WTC11 (cell line): ENCODE data around the gene PUS7L. TPM values are rescaled to one million over a fixed set of nuclear protein-coding genes. Genes with fewer than 3 reads are reported as not detected.

Experiments
- ATAC-seq: fragments of 200-7000 bp; cut with Tn5 transposase; 2 replicates; pipeline ENCODE4 v1.10.0; 2021; ENCODE audit warnings: mild to moderate bottlenecking, moderate library complexity
- CTCF ChIA-PET: fragments of 300-600 bp; sonication (Branson Sonifier 250); formaldehyde crosslinking; loops from one replicate; lab custom pipeline; 2021; ENCODE audit warnings: antibody characterized with exemption; lab: Charles Lee
- POLR2A ChIA-PET: fragments of 350-600 bp; sonication (Branson Sonifier 250); formaldehyde crosslinking; loops from one replicate; lab custom pipeline; 2021; ENCODE audit warnings: antibody characterized with exemption; lab: Charles Lee
- DNase-seq: peaks from one replicate; pipeline ENCODE4 v3.0.0; 2021; ENCODE audit warnings: low spot score
- H3K27ac Mint-ChIP-seq: 2 replicates; pipeline ENCODE4 v1.8.0; 2021; ENCODE audit warnings: mixed read lengths
- H3K27me3 Mint-ChIP-seq: 2 replicates; pipeline ENCODE4 v1.8.0; 2021; ENCODE audit warnings: low read depth, mild to moderate bottlenecking, moderate library complexity, mixed read lengths
- H3K36me3 Mint-ChIP-seq: 2 replicates; pipeline ENCODE4 v1.8.0; 2021; ENCODE audit warnings: mixed read lengths
- H3K4me1 Mint-ChIP-seq: 2 replicates; pipeline ENCODE4 v1.8.0; 2022; ENCODE audit warnings: mixed read lengths
- H3K4me3 Mint-ChIP-seq: 2 replicates; pipeline ENCODE4 v1.8.0; 2021; ENCODE audit warnings: mild to moderate bottlenecking, moderate library complexity, mixed read lengths
- H3K9me3 Mint-ChIP-seq: 2 replicates; pipeline ENCODE4 v1.8.0; 2021; ENCODE audit warnings: mixed read lengths
- ATF1 ChIP-seq: sonication (generic); formaldehyde crosslinking; IDR thresholded peaks from 2 replicates; pipeline ENCODE4 v1.8.1; 2023; ENCODE audit warnings: mild to moderate bottlenecking, moderate library complexity, missing genetic modification reagents
- EMX1 ChIP-seq: fragments of 250-450 bp; sonication (Bioruptor Pico); IDR thresholded peaks from 2 replicates; pipeline ENCODE4 v1.8.0; 2021; ENCODE audit warnings: mild to moderate bottlenecking
- ESRRA ChIP-seq: sonication (generic); formaldehyde crosslinking; IDR thresholded peaks from 2 replicates; pipeline ENCODE4 v1.8.1; 2022; ENCODE audit warnings: mild to moderate bottlenecking, missing genetic modification reagents, borderline replicate concordance
- ETV6 ChIP-seq: sonication (generic); formaldehyde crosslinking; IDR thresholded peaks from 2 replicates; pipeline ENCODE4 v1.8.1; 2022; ENCODE audit warnings: mild to moderate bottlenecking, missing genetic modification reagents
- FOXP1 ChIP-seq: sonication (generic); formaldehyde crosslinking; IDR thresholded peaks from 2 replicates; pipeline ENCODE4 v1.8.0; 2022; ENCODE audit warnings: missing genetic modification reagents, mild to moderate bottlenecking, moderate library complexity, borderline replicate concordance
- GABPB1 ChIP-seq: sonication (generic); formaldehyde crosslinking; IDR thresholded peaks from 2 replicates; pipeline ENCODE4 v1.8.1; 2023; ENCODE audit warnings: mild to moderate bottlenecking, missing genetic modification reagents
- JAZF1 ChIP-seq: fragments of 250-450 bp; sonication (Bioruptor Pico); IDR thresholded peaks from 2 replicates; pipeline ENCODE4 v1.9.0; 2021; ENCODE audit warnings: moderate library complexity, mild to moderate bottlenecking, inconsistent platforms
- KAT7 ChIP-seq: sonication (generic); formaldehyde crosslinking; IDR thresholded peaks from 2 replicates; pipeline ENCODE4 v1.8.1; 2023; ENCODE audit warnings: missing genetic modification reagents, mild to moderate bottlenecking, borderline replicate concordance
- MXD4 ChIP-seq: fragments of 250-450 bp; sonication (Bioruptor Pico); IDR thresholded peaks from 2 replicates; pipeline ENCODE4 v1.8.0; 2021; ENCODE audit warnings: mild to moderate bottlenecking, moderate library complexity, borderline replicate concordance
- MYBL2 ChIP-seq: sonication (generic); formaldehyde crosslinking; IDR thresholded peaks from 2 replicates; pipeline ENCODE4 v1.8.1; 2023; ENCODE audit warnings: mild to moderate bottlenecking, moderate library complexity, missing genetic modification reagents
- NFE2L1 ChIP-seq: sonication (generic); formaldehyde crosslinking; IDR thresholded peaks from 2 replicates; pipeline ENCODE4 v1.8.1; 2023; ENCODE audit warnings: missing genetic modification reagents
- NR1H2 ChIP-seq: sonication (generic); formaldehyde crosslinking; IDR thresholded peaks from 2 replicates; pipeline ENCODE4 v1.9.0; 2021; ENCODE audit warnings: mild to moderate bottlenecking, moderate library complexity, missing genetic modification reagents
- NR3C1 ChIP-seq: sonication (generic); formaldehyde crosslinking; conservative IDR thresholded peaks from 2 replicates; pipeline ENCODE4 v1.8.1; 2023; ENCODE audit warnings: low read depth, mild to moderate bottlenecking, missing genetic modification reagents
- SP1 ChIP-seq: sonication (generic); formaldehyde crosslinking; conservative IDR thresholded peaks from 2 replicates; pipeline ENCODE4 v1.8.1; 2022; ENCODE audit warnings: missing genetic modification reagents
- TCF7 ChIP-seq: sonication (generic); formaldehyde crosslinking; IDR thresholded peaks from 2 replicates; pipeline ENCODE4 v1.8.0; 2022; ENCODE audit warnings: mild to moderate bottlenecking, low read depth, missing genetic modification reagents, moderate library complexity
- TEAD1 ChIP-seq: sonication (generic); formaldehyde crosslinking; IDR thresholded peaks from 2 replicates; pipeline ENCODE4 v1.8.0; 2022; ENCODE audit warnings: mild to moderate bottlenecking, missing genetic modification reagents
- ZNF232 ChIP-seq: sonication (generic); formaldehyde crosslinking; IDR thresholded peaks from 2 replicates; pipeline ENCODE4 v1.8.0; 2022; ENCODE audit warnings: mild to moderate bottlenecking, missing genetic modification reagents
- ZNF317 ChIP-seq: sonication (generic); formaldehyde crosslinking; IDR thresholded peaks from 2 replicates; pipeline ENCODE4 v1.8.1; 2023; ENCODE audit warnings: low read depth, mild to moderate bottlenecking, moderate library complexity, missing genetic modification reagents, borderline replicate concordance
- ZNF671 ChIP-seq: fragments of 250-450 bp; sonication (Bioruptor Pico); IDR thresholded peaks from 2 replicates; pipeline ENCODE4 v1.8.0; 2021; ENCODE audit warnings: mild to moderate bottlenecking
- total RNA-seq: library from RNA; stranded (reverse); gene quantifications from 3 replicates; pipeline ENCODE4 v1.2.3, GENCODE V29; 2021
- TF ChIP-seq, protein P1 (sequence below): sonication (generic); formaldehyde crosslinking; IDR thresholded peaks from 2 replicates; pipeline ENCODE4 v1.8.0; 2022; ENCODE audit warnings: mild to moderate bottlenecking, missing genetic modification reagents
- TF ChIP-seq, protein P2 (sequence below): sonication (generic); formaldehyde crosslinking; IDR thresholded peaks from 2 replicates; pipeline ENCODE4 v1.8.1; 2023; ENCODE audit warnings: mild to moderate bottlenecking, moderate library complexity, missing genetic modification reagents
- TF ChIP-seq, protein P3 (sequence below): fragments of 200-600 bp; IDR thresholded peaks from 2 replicates; pipeline ENCODE4 v1.8.0; 2022; ENCODE audit warnings: antibody characterized with exemption
- TF ChIP-seq, protein P4 (sequence below): sonication (generic); formaldehyde crosslinking; IDR thresholded peaks from 2 replicates; pipeline ENCODE4 v1.8.0; 2022; ENCODE audit warnings: mild to moderate bottlenecking, missing genetic modification reagents
- TF ChIP-seq, protein P5 (sequence below): fragments of 250-450 bp; sonication (Bioruptor Pico); IDR thresholded peaks from 2 replicates; pipeline ENCODE4 v1.8.0; 2021; ENCODE audit warnings: mild to moderate bottlenecking
- TF ChIP-seq, protein P6 (sequence below): sonication (generic); formaldehyde crosslinking; IDR thresholded peaks from 2 replicates; pipeline ENCODE4 v1.8.1; 2023; ENCODE audit warnings: mild to moderate bottlenecking, missing genetic modification reagents

Gene PUS7L
- total RNA-seq, 1 experiment from 2014 or later, result 20.7 TPM

DNA sequence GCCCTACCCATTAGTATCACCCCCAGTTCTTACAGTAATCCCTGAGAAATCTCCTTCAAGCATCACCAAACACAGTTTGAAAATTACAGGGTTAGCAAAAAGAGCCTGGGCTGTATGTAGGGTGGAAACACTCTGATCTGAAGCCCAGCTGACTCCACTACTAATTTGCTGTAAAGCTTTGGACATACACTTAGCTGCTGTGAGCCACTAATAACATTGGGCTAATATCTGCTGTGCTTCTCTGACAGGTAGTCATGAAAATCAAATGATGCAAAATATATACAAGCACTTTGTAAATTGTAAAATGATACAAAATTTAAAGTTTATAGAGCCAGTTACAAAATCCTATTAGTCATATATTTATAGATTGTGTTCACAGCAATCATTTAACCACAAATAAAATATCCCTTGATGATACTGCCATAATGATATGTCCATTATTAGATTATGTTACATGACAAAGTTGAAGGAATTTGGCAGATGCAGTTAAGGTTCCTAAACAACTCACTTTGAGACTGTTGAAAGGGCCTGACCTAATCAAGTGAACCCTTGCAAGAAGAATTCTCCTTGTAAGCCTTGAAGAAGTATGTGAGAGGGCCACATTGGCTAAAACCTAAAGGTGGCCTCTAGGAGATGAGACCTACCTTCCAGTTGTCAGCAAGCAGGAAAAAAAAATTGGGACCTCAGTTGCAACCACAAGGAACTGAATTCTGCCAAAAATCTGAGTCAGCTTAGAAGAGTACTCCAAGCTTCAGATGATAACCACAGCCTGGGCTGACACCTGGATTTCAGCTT, 28.5 kb upstream of the PUS7L start:
- TF ChIP-seq JAZF1 (CRISPR knock-in tag) (no peak), ETV6 (CRISPR knock-in tag) (no peak), KAT7 (CRISPR knock-in tag) (no peak), ATF1 (no peak), EMX1 (CRISPR knock-in tag) (no peak), SP1 (CRISPR knock-in tag) (no peak), ESRRA (CRISPR knock-in tag) (no peak), TEAD1 (CRISPR knock-in tag) (no peak), MYBL2 (CRISPR knock-in tag) (no peak), FOXP1 (no peak), TCF7 (no peak)
- TF ChIP-seq, protein P1, sequence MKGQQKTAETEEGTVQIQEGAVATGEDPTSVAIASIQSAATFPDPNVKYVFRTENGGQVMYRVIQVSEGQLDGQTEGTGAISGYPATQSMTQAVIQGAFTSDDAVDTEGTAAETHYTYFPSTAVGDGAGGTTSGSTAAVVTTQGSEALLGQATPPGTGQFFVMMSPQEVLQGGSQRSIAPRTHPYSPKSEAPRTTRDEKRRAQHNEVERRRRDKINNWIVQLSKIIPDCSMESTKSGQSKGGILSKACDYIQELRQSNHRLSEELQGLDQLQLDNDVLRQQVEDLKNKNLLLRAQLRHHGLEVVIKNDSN, result no peak
- H3K4me3 Mint-ChIP-seq, result no peak overlapping the region
- no peaks in the 10 kb centered on the region for H3K27me3 Mint-ChIP-seq
- no peaks in the 10 kb centered on the region for H3K36me3 Mint-ChIP-seq
- POLR2A ChIA-PET, result no interaction called here
- no peak for ATAC-seq
- H3K4me1 Mint-ChIP-seq, result no peaks in the 10 kb centered on the region
- H3K9me3 Mint-ChIP-seq, result no peaks in the 10 kb centered on the region
- no peak for DNase-seq
- CTCF ChIA-PET, result no interaction called here
- H3K27ac Mint-ChIP-seq, result no peak overlapping the region

DNA sequence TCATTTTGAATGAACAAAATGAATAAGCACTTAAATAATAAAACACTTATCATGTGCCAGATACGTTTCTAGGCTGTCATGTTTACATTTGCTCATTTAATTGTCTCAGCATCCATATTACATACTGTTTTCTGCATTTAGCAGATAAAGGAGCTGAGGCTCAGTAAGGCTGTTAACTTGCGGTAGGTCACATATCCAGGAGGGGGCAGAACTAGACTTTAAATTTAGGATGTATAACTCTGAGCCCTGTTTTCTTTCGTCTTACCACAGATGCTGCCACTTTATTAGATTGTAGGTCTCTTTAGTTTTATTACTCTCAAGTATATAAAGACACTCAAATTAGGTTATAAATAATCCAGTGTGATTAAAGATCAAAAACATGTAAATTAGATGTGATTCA, 17.9 kb upstream of the PUS7L start:
- Mint-ChIP-seq H3K9me3 (peaks cover 2% of the 10 kb centered on the region; the same call in 1 of the 2 replicates), H3K4me1 (no peaks in the 10 kb centered on the region), H3K27ac (no peak overlapping the region), H3K4me3 (no peak overlapping the region), H3K27me3 (no peaks in the 10 kb centered on the region), H3K36me3 (peaks cover 5% of the 10 kb centered on the region)
- POLR2A ChIA-PET, result no interaction called here
- CTCF ChIA-PET, result interaction anchor here (0.6 to 3.6 kb wide), 6 partner anchors 8 to 106 kb away, joined by 3 to 64 read pairs (median 3); no protein-coding TSS in a partner anchor
- TF ChIP-seq, protein P2, sequence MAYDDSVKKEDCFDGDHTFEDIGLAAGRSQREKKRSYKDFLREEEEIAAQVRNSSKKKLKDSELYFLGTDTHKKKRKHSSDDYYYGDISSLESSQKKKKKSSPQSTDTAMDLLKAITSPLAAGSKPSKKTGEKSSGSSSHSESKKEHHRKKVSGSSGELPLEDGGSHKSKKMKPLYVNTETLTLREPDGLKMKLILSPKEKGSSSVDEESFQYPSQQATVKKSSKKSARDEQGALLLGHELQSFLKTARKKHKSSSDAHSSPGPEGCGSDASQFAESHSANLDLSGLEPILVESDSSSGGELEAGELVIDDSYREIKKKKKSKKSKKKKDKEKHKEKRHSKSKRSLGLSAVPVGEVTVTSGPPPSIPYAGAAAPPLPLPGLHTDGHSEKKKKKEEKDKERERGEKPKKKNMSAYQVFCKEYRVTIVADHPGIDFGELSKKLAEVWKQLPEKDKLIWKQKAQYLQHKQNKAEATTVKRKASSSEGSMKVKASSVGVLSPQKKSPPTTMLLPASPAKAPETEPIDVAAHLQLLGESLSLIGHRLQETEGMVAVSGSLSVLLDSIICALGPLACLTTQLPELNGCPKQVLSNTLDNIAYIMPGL (CRISPR knock-in tag), result no peak
- TF ChIP-seq, protein P3, sequence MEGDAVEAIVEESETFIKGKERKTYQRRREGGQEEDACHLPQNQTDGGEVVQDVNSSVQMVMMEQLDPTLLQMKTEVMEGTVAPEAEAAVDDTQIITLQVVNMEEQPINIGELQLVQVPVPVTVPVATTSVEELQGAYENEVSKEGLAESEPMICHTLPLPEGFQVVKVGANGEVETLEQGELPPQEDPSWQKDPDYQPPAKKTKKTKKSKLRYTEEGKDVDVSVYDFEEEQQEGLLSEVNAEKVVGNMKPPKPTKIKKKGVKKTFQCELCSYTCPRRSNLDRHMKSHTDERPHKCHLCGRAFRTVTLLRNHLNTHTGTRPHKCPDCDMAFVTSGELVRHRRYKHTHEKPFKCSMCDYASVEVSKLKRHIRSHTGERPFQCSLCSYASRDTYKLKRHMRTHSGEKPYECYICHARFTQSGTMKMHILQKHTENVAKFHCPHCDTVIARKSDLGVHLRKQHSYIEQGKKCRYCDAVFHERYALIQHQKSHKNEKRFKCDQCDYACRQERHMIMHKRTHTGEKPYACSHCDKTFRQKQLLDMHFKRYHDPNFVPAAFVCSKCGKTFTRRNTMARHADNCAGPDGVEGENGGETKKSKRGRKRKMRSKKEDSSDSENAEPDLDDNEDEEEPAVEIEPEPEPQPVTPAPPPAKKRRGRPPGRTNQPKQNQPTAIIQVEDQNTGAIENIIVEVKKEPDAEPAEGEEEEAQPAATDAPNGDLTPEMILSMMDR, result peak; percentile 28; the same call in 1 of the 2 replicates
- DNase-seq (no peak), ATAC-seq (peak; percentile 84)

DNA sequence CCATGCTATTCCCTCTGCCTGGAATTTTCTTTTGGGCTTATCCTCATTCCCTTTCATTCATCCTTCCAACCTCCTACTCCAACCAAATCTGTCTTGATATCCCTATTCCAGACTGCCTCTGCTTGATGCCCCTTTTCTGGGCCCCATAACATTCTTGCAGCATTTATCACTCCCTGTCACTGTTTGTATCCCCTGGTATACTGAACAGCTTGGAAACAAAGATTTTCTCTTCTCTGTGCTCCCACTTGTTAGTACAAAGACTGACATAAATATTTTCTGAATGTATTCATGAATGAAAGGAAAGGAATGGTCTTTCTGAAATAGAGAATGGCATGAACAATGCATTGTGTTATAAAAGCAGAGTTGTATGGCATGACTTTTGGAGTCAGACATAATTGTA, 7.7 kb upstream of the PUS7L start:
- DNase-seq (no peak), ATAC-seq (no peak)
- H3K27me3 Mint-ChIP-seq, result no peaks in the 10 kb centered on the region
- H3K36me3 Mint-ChIP-seq, result peaks cover 13% of the 10 kb centered on the region
- no peak overlapping the region for H3K27ac Mint-ChIP-seq
- CTCF ChIA-PET, result interaction anchor here (0.7 kb wide), 1 partner anchor 10 kb away, joined by 3 read pairs; no protein-coding TSS in a partner anchor
- peaks cover 33% of the 10 kb centered on the region for H3K4me1 Mint-ChIP-seq
- POLR2A ChIA-PET, result no interaction called here
- peaks cover 10% of the 10 kb centered on the region for H3K9me3 Mint-ChIP-seq
- no peak overlapping the region for H3K4me3 Mint-ChIP-seq
- TF ChIP-seq NFE2L1 (CRISPR knock-in tag), result no peak
- TF ChIP-seq JAZF1 (CRISPR knock-in tag), result no peak
- no peak for TF ChIP-seq ZNF232 (CRISPR knock-in tag)
- no peak for TF ChIP-seq GABPB1 (CRISPR knock-in tag)
- TF ChIP-seq, protein P4, sequence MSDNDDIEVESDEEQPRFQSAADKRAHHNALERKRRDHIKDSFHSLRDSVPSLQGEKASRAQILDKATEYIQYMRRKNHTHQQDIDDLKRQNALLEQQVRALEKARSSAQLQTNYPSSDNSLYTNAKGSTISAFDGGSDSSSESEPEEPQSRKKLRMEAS (CRISPR knock-in tag), result no peak
- no peak for TF ChIP-seq TCF7
- no peak for TF ChIP-seq MXD4 (CRISPR knock-in tag)
- TF ChIP-seq TEAD1 (CRISPR knock-in tag), result no peak
- TF ChIP-seq ZNF317 (CRISPR knock-in tag), result no peak
- TF ChIP-seq, protein P5, sequence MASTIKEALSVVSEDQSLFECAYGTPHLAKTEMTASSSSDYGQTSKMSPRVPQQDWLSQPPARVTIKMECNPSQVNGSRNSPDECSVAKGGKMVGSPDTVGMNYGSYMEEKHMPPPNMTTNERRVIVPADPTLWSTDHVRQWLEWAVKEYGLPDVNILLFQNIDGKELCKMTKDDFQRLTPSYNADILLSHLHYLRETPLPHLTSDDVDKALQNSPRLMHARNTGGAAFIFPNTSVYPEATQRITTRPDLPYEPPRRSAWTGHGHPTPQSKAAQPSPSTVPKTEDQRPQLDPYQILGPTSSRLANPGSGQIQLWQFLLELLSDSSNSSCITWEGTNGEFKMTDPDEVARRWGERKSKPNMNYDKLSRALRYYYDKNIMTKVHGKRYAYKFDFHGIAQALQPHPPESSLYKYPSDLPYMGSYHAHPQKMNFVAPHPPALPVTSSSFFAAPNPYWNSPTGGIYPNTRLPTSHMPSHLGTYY, result no peak
- TF ChIP-seq NR3C1 (CRISPR knock-in tag), result no peak
- TF ChIP-seq, protein P6, sequence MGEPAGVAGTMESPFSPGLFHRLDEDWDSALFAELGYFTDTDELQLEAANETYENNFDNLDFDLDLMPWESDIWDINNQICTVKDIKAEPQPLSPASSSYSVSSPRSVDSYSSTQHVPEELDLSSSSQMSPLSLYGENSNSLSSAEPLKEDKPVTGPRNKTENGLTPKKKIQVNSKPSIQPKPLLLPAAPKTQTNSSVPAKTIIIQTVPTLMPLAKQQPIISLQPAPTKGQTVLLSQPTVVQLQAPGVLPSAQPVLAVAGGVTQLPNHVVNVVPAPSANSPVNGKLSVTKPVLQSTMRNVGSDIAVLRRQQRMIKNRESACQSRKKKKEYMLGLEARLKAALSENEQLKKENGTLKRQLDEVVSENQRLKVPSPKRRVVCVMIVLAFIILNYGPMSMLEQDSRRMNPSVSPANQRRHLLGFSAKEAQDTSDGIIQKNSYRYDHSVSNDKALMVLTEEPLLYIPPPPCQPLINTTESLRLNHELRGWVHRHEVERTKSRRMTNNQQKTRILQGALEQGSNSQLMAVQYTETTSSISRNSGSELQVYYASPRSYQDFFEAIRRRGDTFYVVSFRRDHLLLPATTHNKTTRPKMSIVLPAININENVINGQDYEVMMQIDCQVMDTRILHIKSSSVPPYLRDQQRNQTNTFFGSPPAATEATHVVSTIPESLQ (CRISPR knock-in tag), result no peak
- TF ChIP-seq NR1H2 (CRISPR knock-in tag), result no peak
- no peak for TF ChIP-seq ZNF671 (CRISPR knock-in tag)
